K562 (cell line): ENCODE measurements around the gene PDE4A. TPM values are rescaled to one million over a fixed set of nuclear protein-coding genes. Genes with fewer than 3 reads are reported as not detected.
A peak's percentile ranks its signal among the peaks of the same experiment; 100 is the strongest.

Experiments used
- SIN3A ChIP-seq, 2 experiments: fragments of 150-350 bp in 1 of 2; IDR thresholded peaks; 2 replicates each; pipeline ENCODE4 v1.6.1; 2011 to 2016; ENCODE audit warnings: borderline replicate concordance in 2 of 2, low read depth in 2 of 2, low read length in 2 of 2, mild to moderate bottlenecking in 2 of 2, moderate library complexity in 2 of 2; ENCODE audit not compliant: control insufficient read depth in 1 of 2
- polyA plus RNA-seq, 8 experiments: library from polyadenylated mRNA; depleted of rRNA in 4 of 8; stranded (reverse) in 5 of 8; unstranded in 3 of 8; fragments of >200 nt; fragmentation: Nextera tagmentation in 2 of 8; fragmentation: Illumina TruSeq in 1 of 8; extraction: Ambion mirVana in 2 of 8; extraction: Trizol in 1 of 8; gene quantifications; 2 replicates each; pipeline versions ENCODE4 v1.2.1 to v1.2.3, GENCODE V29; 2011 to 2014; ENCODE audit warnings: inconsistent platforms in 1 of 8, missing spikeins in 1 of 8
- total RNA-seq, 7 experiments: library from RNA; depleted of rRNA in 6 of 7; stranded (reverse); fragments of >200 nt in 6 of 7; fragmentation: Illumina TruSeq in 2 of 7; extraction: Trizol in 2 of 7; gene quantifications; 2 replicates each; pipeline versions ENCODE4 v1.2.1 to v1.2.3, GENCODE V29; 2011 to 2021; ENCODE audit warnings: low replicate concordance in 1 of 7
- TF ChIP-seq, protein P1 (sequence below): fragments of 450-650 bp; formaldehyde crosslinking; IDR thresholded peaks from 2 replicates; pipeline ENCODE4 v1.4.0; 2020; ENCODE audit warnings: mild to moderate bottlenecking, moderate library complexity
- TF ChIP-seq, protein P2 (sequence below): fragments of 450-650 bp; IDR thresholded peaks from 2 replicates; pipeline ENCODE4 v1.7.1; 2018; ENCODE audit warnings: mild to moderate bottlenecking, low read depth; ENCODE audit not compliant: partially characterized antibody
- TF ChIP-seq, protein P3 (sequence below): IDR thresholded peaks from 2 replicates; pipeline ENCODE4 v1.6.1; 2011; ENCODE audit warnings: borderline replicate concordance, low read depth, mild to moderate bottlenecking, moderate library complexity, low read length; ENCODE audit not compliant: insufficient read depth, poor library complexity, severe bottlenecking

PDE4A gene
- total and polyA plus RNA-seq, 9 of the 15 experiments (the other 6 are each of a cell fraction or from before 2014, with no cell fraction given) = 0.66 to 26.9 (median 4.6) TPM

DNA sequence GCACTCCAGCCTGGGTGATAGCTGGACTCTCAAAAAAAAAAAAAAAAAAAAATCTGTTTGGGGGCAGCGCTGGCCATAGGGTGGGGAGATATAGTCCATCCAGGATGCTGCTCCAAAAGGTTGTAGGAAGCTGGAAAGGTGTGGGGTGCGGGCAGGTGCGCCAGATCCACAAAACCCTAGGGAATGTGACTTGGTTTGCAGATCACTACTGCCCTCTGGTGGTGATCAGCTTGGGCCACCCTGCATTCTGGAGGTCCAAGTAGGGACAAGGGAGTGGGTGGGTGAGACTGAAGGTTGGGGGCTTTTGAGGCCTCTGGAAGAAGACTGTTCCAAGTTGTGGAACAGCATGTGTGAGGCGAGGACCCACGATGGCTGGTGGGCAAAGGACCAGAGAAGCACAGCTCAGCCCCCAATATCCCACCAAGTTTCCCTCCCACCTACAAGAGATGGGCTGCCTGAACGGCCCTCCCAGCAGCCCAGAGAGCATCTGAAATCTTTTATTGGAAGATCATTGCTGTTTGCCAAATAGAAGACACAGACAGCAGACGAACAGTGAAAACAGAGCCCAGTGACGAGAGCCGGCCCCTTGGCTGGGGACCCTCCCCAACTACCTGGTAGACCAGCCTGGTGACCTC lies 29.6 kb upstream of the PDE4A start (continued):
- TF ChIP-seq, protein P1, sequence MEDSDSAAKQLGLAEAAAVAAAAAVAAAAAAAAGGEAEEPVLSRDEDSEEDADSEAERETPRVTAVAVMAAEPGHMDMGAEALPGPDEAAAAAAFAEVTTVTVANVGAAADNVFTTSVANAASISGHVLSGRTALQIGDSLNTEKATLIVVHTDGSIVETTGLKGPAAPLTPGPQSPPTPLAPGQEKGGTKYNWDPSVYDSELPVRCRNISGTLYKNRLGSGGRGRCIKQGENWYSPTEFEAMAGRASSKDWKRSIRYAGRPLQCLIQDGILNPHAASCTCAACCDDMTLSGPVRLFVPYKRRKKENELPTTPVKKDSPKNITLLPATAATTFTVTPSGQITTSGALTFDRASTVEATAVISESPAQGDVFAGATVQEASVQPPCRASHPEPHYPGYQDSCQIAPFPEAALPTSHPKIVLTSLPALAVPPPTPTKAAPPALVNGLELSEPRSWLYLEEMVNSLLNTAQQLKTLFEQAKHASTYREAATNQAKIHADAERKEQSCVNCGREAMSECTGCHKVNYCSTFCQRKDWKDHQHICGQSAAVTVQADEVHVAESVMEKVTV = peak; percentile 62
- TF ChIP-seq SIN3A (IDR thresholded peaks at IDR 0.05; ENCODE audit: borderline replicate concordance in 2 of 2, control insufficient read depth in 1 of 2, low read depth in 2 of 2, low read length in 2 of 2) = no peak
- TF ChIP-seq, protein P2, sequence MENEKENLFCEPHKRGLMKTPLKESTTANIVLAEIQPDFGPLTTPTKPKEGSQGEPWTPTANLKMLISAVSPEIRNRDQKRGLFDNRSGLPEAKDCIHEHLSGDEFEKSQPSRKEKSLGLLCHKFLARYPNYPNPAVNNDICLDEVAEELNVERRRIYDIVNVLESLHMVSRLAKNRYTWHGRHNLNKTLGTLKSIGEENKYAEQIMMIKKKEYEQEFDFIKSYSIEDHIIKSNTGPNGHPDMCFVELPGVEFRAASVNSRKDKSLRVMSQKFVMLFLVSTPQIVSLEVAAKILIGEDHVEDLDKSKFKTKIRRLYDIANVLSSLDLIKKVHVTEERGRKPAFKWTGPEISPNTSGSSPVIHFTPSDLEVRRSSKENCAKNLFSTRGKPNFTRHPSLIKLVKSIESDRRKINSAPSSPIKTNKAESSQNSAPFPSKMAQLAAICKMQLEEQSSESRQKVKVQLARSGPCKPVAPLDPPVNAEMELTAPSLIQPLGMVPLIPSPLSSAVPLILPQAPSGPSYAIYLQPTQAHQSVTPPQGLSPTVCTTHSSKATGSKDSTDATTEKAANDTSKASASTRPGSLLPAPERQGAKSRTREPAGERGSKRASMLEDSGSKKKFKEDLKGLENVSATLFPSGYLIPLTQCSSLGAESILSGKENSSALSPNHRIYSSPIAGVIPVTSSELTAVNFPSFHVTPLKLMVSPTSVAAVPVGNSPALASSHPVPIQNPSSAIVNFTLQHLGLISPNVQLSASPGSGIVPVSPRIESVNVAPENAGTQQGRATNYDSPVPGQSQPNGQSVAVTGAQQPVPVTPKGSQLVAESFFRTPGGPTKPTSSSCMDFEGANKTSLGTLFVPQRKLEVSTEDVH = peak; percentile 38
- TF ChIP-seq, protein P3, sequence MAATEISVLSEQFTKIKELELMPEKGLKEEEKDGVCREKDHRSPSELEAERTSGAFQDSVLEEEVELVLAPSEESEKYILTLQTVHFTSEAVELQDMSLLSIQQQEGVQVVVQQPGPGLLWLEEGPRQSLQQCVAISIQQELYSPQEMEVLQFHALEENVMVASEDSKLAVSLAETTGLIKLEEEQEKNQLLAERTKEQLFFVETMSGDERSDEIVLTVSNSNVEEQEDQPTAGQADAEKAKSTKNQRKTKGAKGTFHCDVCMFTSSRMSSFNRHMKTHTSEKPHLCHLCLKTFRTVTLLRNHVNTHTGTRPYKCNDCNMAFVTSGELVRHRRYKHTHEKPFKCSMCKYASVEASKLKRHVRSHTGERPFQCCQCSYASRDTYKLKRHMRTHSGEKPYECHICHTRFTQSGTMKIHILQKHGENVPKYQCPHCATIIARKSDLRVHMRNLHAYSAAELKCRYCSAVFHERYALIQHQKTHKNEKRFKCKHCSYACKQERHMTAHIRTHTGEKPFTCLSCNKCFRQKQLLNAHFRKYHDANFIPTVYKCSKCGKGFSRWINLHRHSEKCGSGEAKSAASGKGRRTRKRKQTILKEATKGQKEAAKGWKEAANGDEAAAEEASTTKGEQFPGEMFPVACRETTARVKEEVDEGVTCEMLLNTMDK = peak; percentile 27
